NCI-H510A treated with DMSO at 0.1 percent for 48 hours (cell line): ENCODE measurements around the gene CD2AP.
A peak's percentile ranks its signal among the peaks of the same experiment; 100 is the strongest.
"Not testable (repeated sequence)": the region's sequence is repeated elsewhere in the genome, so short reads cannot be mapped to it uniquely, and the experiment has no call there.

ENCODE experiments used
- DNase-seq: peaks from one replicate; lab custom pipeline; 2025; lab: John Stamatoyannopoulos, UW

The CD2AP gene

GRCh38 chr6:47634210-47635047 lies 156.8 kb downstream of the CD2AP start:
- DNase-seq, result no peak

GRCh38 chr6:47646689-47647088 lies 169.1 kb downstream of the CD2AP start:
- DNase-seq, result no peak

- DNase-seq, result no peak
Measured at GRCh38 chr6:47647188-47647587, 169.6 kb downstream of the CD2AP start.

- not testable (repeated sequence) for DNase-seq
Measured at GRCh38 chr6:47647626-47648025, 170.0 kb downstream of the CD2AP start.

GRCh38 chr6:47648031-47648430 lies 170.4 kb downstream of the CD2AP start:
- DNase-seq, result no peak

GRCh38 chr6:47650553-47651432 lies 173.2 kb downstream of the CD2AP start:
- no peak for DNase-seq

GRCh38 chr6:47651505-47651944 lies 173.9 kb downstream of the CD2AP start:
- DNase-seq, result no peak

GRCh38 chr6:47653706-47654105 lies 176.1 kb downstream of the CD2AP start:
- DNase-seq, result peak; percentile 84

GRCh38 chr6:47654255-47654654 lies 176.7 kb downstream of the CD2AP start:
- no peak for DNase-seq

- peak; percentile 59 for DNase-seq
Measured at GRCh38 chr6:47655719-47656595, 178.4 kb downstream of the CD2AP start.

GRCh38 chr6:47661960-47662359 lies 184.4 kb downstream of the CD2AP start:
- DNase-seq, result no peak

GRCh38 chr6:47663462-47664216 lies 186.1 kb downstream of the CD2AP start:
- DNase-seq, result peak; percentile 88

GRCh38 chr6:47665112-47665511 lies 187.5 kb downstream of the CD2AP start:
- DNase-seq, result peak; percentile 88

- DNase-seq, result peak; percentile 62
Measured at GRCh38 chr6:47669684-47670513, 192.3 kb downstream of the CD2AP start.

- no peak for DNase-seq
Measured at GRCh38 chr6:47670851-47671250, 193.3 kb downstream of the CD2AP start.

- DNase-seq, result no peak
Measured at GRCh38 chr6:47671777-47672176, 194.2 kb downstream of the CD2AP start.

- no peak for DNase-seq
Measured at GRCh38 chr6:47672816-47673215, 195.2 kb downstream of the CD2AP start.

GRCh38 chr6:47674673-47675072 lies 197.1 kb downstream of the CD2AP start:
- DNase-seq, result no peak
